ENCODE data around the gene SEC16B. TPM values are rescaled to one million over a fixed set of nuclear protein-coding genes. Genes with fewer than 3 reads are reported as not detected.
A peak's percentile ranks its signal among the peaks of the same experiment; 100 is the strongest.

Gene SEC16B
- total and polyA plus RNA-seq, 2 experiments from 2014 or later = 1.8 to 1.9 TPM

DNA sequence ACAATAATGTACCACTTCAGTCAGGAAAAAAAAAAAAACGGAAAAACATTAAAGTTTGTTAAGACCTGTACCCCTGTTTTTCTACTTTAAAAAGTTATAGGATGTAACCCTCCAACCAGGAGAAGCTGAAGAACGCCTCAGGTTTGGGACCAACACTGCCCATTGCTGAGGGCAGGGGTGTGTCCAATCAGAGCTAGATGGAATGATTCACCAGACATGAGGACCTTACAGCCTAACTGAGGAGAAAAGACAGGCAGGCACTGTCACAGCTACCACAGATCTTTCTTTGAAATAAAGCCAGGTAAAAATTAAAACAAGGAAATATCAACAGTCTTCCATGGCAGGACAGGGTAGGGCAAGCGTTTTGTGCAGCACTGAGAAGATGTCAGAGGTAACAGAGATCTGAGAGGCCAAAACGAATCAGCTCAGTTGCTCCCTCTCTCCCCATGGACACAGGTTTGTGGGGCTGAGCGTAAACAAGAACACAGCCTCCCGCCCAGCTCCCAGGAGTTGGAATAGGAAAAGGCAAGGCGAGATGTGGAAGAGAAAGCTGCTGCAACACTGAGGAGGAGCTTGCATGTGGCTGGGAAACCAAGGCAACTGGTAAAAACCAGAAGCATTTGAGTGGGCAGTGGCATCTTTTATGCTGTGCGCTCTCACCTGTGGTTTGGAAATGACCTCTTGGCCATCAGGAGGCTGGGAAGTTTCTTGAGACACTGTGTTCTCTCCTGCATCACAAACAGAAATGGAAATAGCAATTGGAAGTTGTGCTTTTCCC, 34.0 kb downstream of the SEC16B start:
- Histone ChIP-seq H3K36me3 (ENCODE audit: low read depth) (no peaks in the 10 kb centered on the region), H3K9ac (no peak overlapping the region), H3F3A (ENCODE audit: insufficient read depth) (no peaks in the 10 kb centered on the region), H3K27ac (no peak overlapping the region), H2AFZ (no peak overlapping the region), H3K79me2 (ENCODE audit: insufficient read depth) (no peaks in the 10 kb centered on the region), H3K27me3 (replicated peaks; ENCODE audit: insufficient read depth) (no peaks in the 10 kb centered on the region), H3K4me3 (no peak overlapping the region), H3K9me3 (ENCODE audit: low read depth) (no peaks in the 10 kb centered on the region), H3K4me2 (ENCODE audit: unreplicated experiment) (no peak overlapping the region), H4K20me1 (ENCODE audit: insufficient read depth) (no peaks in the 10 kb centered on the region), H3K4me1 (ENCODE audit: insufficient read depth) (peaks cover 19% of the 10 kb centered on the region), H3K9me2 (ENCODE audit: insufficient read depth) (no peaks in the 10 kb centered on the region)
- no peak for TF ChIP-seq EZH2 (IDR thresholded peaks at IDR 0.05; ENCODE audit: insufficient read depth, poor library complexity, severe bottlenecking)
- TF ChIP-seq EZH2phosphoT487 (IDR thresholded peaks at IDR 0.05; ENCODE audit: insufficient read depth, low read depth) = no peak
- 86% methylated on average over 8 of the region's 8 CpGs for WGBS, 2 experiments (ENCODE audit: low coverage in 1 of 2, low lambda C conversion rate in 2 of 2, missing lambda C conversion rate in 2 of 2)
- in situ Hi-C loops (cut with MboI) = no loop called here
- peak; percentile 21 for DNase-seq

DNA sequence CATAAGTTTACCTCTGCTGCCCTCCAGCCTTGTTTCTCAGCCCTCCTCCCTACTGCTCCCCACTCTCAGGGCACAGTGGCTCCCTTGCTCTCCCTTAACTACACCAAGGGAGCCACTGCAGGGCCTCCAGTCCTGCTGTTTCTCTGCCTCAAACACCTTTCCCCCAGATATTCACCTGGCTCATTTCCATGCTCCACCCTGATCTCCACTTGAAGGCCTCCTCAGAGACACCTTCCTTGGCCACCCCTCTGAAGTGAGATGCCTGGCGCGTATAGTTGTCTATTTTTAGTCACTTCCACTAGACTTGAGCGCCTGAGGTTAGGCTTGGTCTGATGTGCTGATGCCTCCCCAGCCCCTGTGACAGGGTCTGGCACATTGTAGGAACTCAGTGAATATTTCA, 34.9 kb downstream of the SEC16B start:
- Histone ChIP-seq H3K4me3 (no peak overlapping the region), H3K4me1 (ENCODE audit: insufficient read depth) (peaks cover 19% of the 10 kb centered on the region), H3K79me2 (ENCODE audit: insufficient read depth) (no peaks in the 10 kb centered on the region), H3K36me3 (ENCODE audit: low read depth) (no peaks in the 10 kb centered on the region), H2AFZ (no peak overlapping the region), H3F3A (ENCODE audit: insufficient read depth) (no peaks in the 10 kb centered on the region), H3K4me2 (ENCODE audit: unreplicated experiment) (no peak overlapping the region), H3K27me3 (replicated peaks; ENCODE audit: insufficient read depth) (no peaks in the 10 kb centered on the region), H3K9me2 (ENCODE audit: insufficient read depth) (no peaks in the 10 kb centered on the region), H3K27ac (no peak overlapping the region), H4K20me1 (ENCODE audit: insufficient read depth) (no peaks in the 10 kb centered on the region), H3K9ac (no peak overlapping the region), H3K9me3 (ENCODE audit: low read depth) (no peaks in the 10 kb centered on the region)
- in situ Hi-C loops (cut with MboI) = no loop called here
- 95 to 98% methylated on average over 3 of the region's 3 CpGs for WGBS, 2 experiments (ENCODE audit: low coverage in 1 of 2, low lambda C conversion rate in 2 of 2, missing lambda C conversion rate in 2 of 2)
- no peak for DNase-seq
- TF ChIP-seq EZH2phosphoT487 (IDR thresholded peaks at IDR 0.05; ENCODE audit: insufficient read depth, low read depth) = no peak
- no peak for TF ChIP-seq EZH2 (IDR thresholded peaks at IDR 0.05; ENCODE audit: insufficient read depth, poor library complexity, severe bottlenecking)

DNA sequence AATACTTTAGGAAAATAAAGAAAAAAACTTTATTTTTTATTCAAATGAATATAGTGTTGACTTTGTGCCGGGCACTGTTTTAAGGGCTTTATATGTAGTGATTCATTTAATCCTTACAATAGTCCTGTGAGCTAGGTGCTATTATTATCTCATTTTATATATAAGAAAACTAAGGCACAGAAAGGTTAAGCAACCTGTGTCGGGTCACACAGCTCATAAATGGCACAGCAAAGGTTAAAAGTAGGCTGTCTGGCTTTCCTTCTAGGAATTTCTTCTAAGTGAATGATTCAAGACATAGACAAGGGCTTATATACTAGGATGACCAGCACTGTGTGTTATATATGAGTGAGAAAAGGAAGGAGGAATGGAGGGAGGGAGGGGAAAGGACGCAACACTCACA, 35.4 kb downstream of the SEC16B start:
- TF ChIP-seq EZH2phosphoT487 (IDR thresholded peaks at IDR 0.05; ENCODE audit: insufficient read depth, low read depth) = no peak
- H3K36me3 ChIP-seq (ENCODE audit: low read depth) = no peaks in the 10 kb centered on the region
- H3K79me2 ChIP-seq (ENCODE audit: insufficient read depth) = no peaks in the 10 kb centered on the region
- peaks cover 19% of the 10 kb centered on the region for H3K4me1 ChIP-seq (ENCODE audit: insufficient read depth)
- no peak overlapping the region for H3K9ac ChIP-seq
- no peak overlapping the region for H3K27ac ChIP-seq
- H3K27me3 ChIP-seq (replicated peaks; ENCODE audit: insufficient read depth) = no peaks in the 10 kb centered on the region
- H3K9me3 ChIP-seq (ENCODE audit: low read depth) = no peaks in the 10 kb centered on the region
- H3F3A ChIP-seq (ENCODE audit: insufficient read depth) = no peaks in the 10 kb centered on the region
- 84 to 85% methylated on average over 3 of the region's 3 CpGs for WGBS, 2 experiments (ENCODE audit: low coverage in 1 of 2, low lambda C conversion rate in 2 of 2, missing lambda C conversion rate in 2 of 2)
- H3K4me3 ChIP-seq = no peak overlapping the region
- no peaks in the 10 kb centered on the region for H3K9me2 ChIP-seq (ENCODE audit: insufficient read depth)
- no peak overlapping the region for H2AFZ ChIP-seq
- in situ Hi-C loops (cut with MboI) = no loop called here
- H3K4me2 ChIP-seq (ENCODE audit: unreplicated experiment) = no peak overlapping the region
- no peaks in the 10 kb centered on the region for H4K20me1 ChIP-seq (ENCODE audit: insufficient read depth)
- no peak for DNase-seq

DNA sequence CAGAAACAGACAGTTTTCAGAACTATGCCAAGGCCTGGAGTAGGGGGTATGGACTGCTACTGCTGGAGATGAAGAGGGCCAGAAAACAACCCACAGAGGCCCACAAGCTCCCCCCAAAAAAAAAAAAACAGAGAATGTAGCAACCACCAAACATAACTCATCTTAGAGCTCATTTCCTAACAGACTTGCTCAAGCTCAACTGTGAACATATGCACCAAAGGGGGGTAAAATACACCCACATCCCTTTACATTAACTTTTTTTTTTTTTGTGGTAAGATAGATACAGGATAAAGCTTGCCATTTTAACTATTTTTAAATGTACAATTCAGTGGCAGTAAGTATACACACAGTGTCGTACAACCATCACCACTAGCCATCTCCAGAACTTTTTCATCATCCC, 36.0 kb downstream of the SEC16B start:
- H3K4me1 ChIP-seq (ENCODE audit: insufficient read depth) = peaks cover 19% of the 10 kb centered on the region
- H4K20me1 ChIP-seq (ENCODE audit: insufficient read depth) = no peaks in the 10 kb centered on the region
- H3F3A ChIP-seq (ENCODE audit: insufficient read depth) = peaks cover 2% of the 10 kb centered on the region; the same call in 1 of the 2 replicates
- in situ Hi-C loops (cut with MboI) = no loop called here
- no peaks in the 10 kb centered on the region for H3K36me3 ChIP-seq (ENCODE audit: low read depth)
- no peak for DNase-seq
- TF ChIP-seq EZH2 (IDR thresholded peaks at IDR 0.05; ENCODE audit: insufficient read depth, poor library complexity, severe bottlenecking) (no peak), EZH2phosphoT487 (IDR thresholded peaks at IDR 0.05; ENCODE audit: insufficient read depth, low read depth) (no peak)
- no peaks in the 10 kb centered on the region for H3K9me2 ChIP-seq (ENCODE audit: insufficient read depth)
- H3K79me2 ChIP-seq (ENCODE audit: insufficient read depth) = no peaks in the 10 kb centered on the region
- H2AFZ ChIP-seq = no peak overlapping the region
- no peak overlapping the region for H3K27ac ChIP-seq
- no peak overlapping the region for H3K4me3 ChIP-seq
- 90 to 93% methylated on average over 1 of the region's 1 CpG for WGBS, 2 experiments (ENCODE audit: low coverage in 1 of 2, low lambda C conversion rate in 2 of 2, missing lambda C conversion rate in 2 of 2)
- no peaks in the 10 kb centered on the region for H3K9me3 ChIP-seq (ENCODE audit: low read depth)
- no peak overlapping the region for H3K4me2 ChIP-seq (ENCODE audit: unreplicated experiment)
- no peaks in the 10 kb centered on the region for H3K27me3 ChIP-seq (replicated peaks; ENCODE audit: insufficient read depth)
- H3K9ac ChIP-seq = no peak overlapping the region

Data from GM23248 (cell line).